SK-N-SH (cell line): ENCODE results near the gene SYNE2. TPM values are rescaled to one million over a fixed set of nuclear protein-coding genes. Genes with fewer than 3 reads are reported as not detected.

Experiments used
- CTCF ChIA-PET: fragments of 300-600, 350-600 bp; formaldehyde crosslinking; extraction: SDS; loops from one replicate; lab custom pipeline; 2021; lab: Yijun Ruan, JAX
- POLR2A ChIA-PET: fragments of 350-600 bp; sonication (Branson Sonifier 250); formaldehyde crosslinking; extraction: SDS; loops from one replicate; lab custom pipeline; 2020; ENCODE audit warnings: antibody characterized with exemption, inconsistent platforms; lab: Yijun Ruan, JAX
- DNase-seq: peaks from one replicate; pipeline ENCODE4 v3.0.0; 2012
- H2AFZ ChIP-seq: fragments of 200-600 bp; sonication (generic); 2 replicates; pipeline ENCODE4 v1.8.1; 2016; ENCODE audit warnings: antibody characterized with exemption, mild to moderate bottlenecking, low read depth
- H3F3A ChIP-seq: fragments of 200-600 bp; sonication (generic); replicated peaks from 2 replicates; pipeline ENCODE3; 2016; ENCODE audit warnings: antibody characterized with exemption, mild to moderate bottlenecking; ENCODE audit not compliant: insufficient read depth
- H3K27ac ChIP-seq, 2 experiments: fragments of 200-500 bp in 1 of 2; fragments of 200-600 bp in 1 of 2; sonication (Bioruptor generic) in 1 of 2; sonication (generic), shearing (Covaris generic) in 1 of 2; 2 replicates each; pipeline versions ENCODE4 v1.5.1 to v1.6.1; 2014 to 2016; ENCODE audit warnings: low read depth in 2 of 2, inconsistent platforms in 1 of 2, low read length in 1 of 2, mild to moderate bottlenecking in 1 of 2, mixed read lengths in 1 of 2
- H3K27me3 ChIP-seq: fragments of 200-600 bp; sonication (generic), shearing (Covaris generic); 2 replicates; pipeline ENCODE4 v1.6.1; 2016; ENCODE audit warnings: mixed run types; ENCODE audit not compliant: insufficient read depth
- H3K36me3 ChIP-seq, 2 experiments: fragments of 200-500 bp in 1 of 2; fragments of 200-600 bp in 1 of 2; sonication (Bioruptor generic) in 1 of 2; sonication (generic) in 1 of 2; replicated peaks in 1 of 2; 2 replicates each; pipeline versions ENCODE3 to v1.5.1; 2014 to 2016; ENCODE audit warnings: low read length in 1 of 2, mild to moderate bottlenecking in 1 of 2; ENCODE audit not compliant: insufficient read depth in 2 of 2, control insufficient read depth in 1 of 2
- H3K4me1 ChIP-seq, 2 experiments: fragments of 200-500 bp in 1 of 2; fragments of 200-600 bp in 1 of 2; sonication (Bioruptor generic) in 1 of 2; sonication (generic), shearing (Covaris generic) in 1 of 2; 2 replicates each; pipeline versions ENCODE4 v1.5.1 to v1.6.1; 2014 to 2016; ENCODE audit warnings: low read depth in 1 of 2, low read length in 1 of 2, mixed run types in 1 of 2; ENCODE audit not compliant: insufficient read depth in 2 of 2, control insufficient read depth in 1 of 2
- H3K4me2 ChIP-seq: fragments of 200-600 bp; sonication (generic), shearing (Covaris generic); 2 replicates; pipeline ENCODE4 v1.6.1; 2017; ENCODE audit warnings: mixed run types
- H3K4me3 ChIP-seq, 2 experiments: fragments of 200-500 bp in 1 of 2; fragments of 200-600 bp in 1 of 2; sonication (Bioruptor generic) in 1 of 2; sonication (generic), shearing (Covaris generic) in 1 of 2; 2 replicates each; pipeline versions ENCODE4 v1.5.1 to v1.8.1; 2014 to 2016; ENCODE audit warnings: low read depth in 2 of 2, inconsistent platforms in 1 of 2, low read length in 1 of 2, mild to moderate bottlenecking in 1 of 2, mixed read lengths in 1 of 2, moderate library complexity in 1 of 2
- H3K79me2 ChIP-seq: fragments of 200-600 bp; sonication (generic); 2 replicates; pipeline ENCODE4 v1.8.1; 2017; ENCODE audit warnings: mild to moderate bottlenecking; ENCODE audit not compliant: insufficient read depth
- H3K9ac ChIP-seq: fragments of 200-600 bp; sonication (generic); 2 replicates; pipeline ENCODE4 v1.6.1; 2017; ENCODE audit warnings: mixed run types
- H3K9me2 ChIP-seq: fragments of 200-600 bp; sonication (generic); 2 replicates; pipeline ENCODE4 v1.6.1; 2017; ENCODE audit warnings: mixed run types
- H3K9me3 ChIP-seq: fragments of 200-600 bp; sonication (generic); 2 replicates; pipeline ENCODE4 v1.6.1; 2017; ENCODE audit warnings: mixed run types, mild to moderate bottlenecking, moderate library complexity
- H4K20me1 ChIP-seq: fragments of 200-600 bp; sonication (generic); 2 replicates; pipeline ENCODE4 v1.6.1; 2017; ENCODE audit warnings: mild to moderate bottlenecking, mixed run types; ENCODE audit not compliant: insufficient read depth
- EZH2phosphoT487 ChIP-seq: fragments of 200-600 bp; sonication (generic); IDR thresholded peaks from 2 replicates; pipeline ENCODE4 v1.6.1; 2017; ENCODE audit warnings: low read depth, mixed run types, mild to moderate bottlenecking, antibody characterized with exemption, moderate library complexity, borderline replicate concordance
- IRF3 ChIP-seq: fragments of 150-350 bp; IDR thresholded peaks from 2 replicates; pipeline ENCODE4 v1.6.1; 2016; ENCODE audit warnings: mild to moderate bottlenecking, low read depth, low read length
- NRF1 ChIP-seq: IDR thresholded peaks from 2 replicates; pipeline ENCODE4 v1.6.1; 2012; ENCODE audit warnings: low read depth, mild to moderate bottlenecking, low read length
- POLR2AphosphoS5 ChIP-seq: IDR thresholded peaks from 2 replicates; pipeline ENCODE4 v1.6.1; 2012; ENCODE audit warnings: low read depth, low read length
- RAD21 ChIP-seq: IDR thresholded peaks from 2 replicates; pipeline ENCODE4 v1.6.1; 2012; ENCODE audit warnings: mild to moderate bottlenecking, low read length
- TEAD4 ChIP-seq: IDR thresholded peaks from 2 replicates; pipeline ENCODE4 v1.4.0; 2012; ENCODE audit warnings: mild to moderate bottlenecking, borderline replicate concordance; ENCODE audit not compliant: insufficient read depth
- ZBTB33 ChIP-seq: IDR thresholded peaks from 2 replicates; pipeline ENCODE4 v1.4.0; 2012; ENCODE audit warnings: low read depth, borderline replicate concordance
- WGBS: methylation state at CpG from one replicate; pipeline ENCODE4 v1.1.6; 2017; ENCODE audit warnings: low lambda C conversion rate; 5-methylcytosine and 5-hydroxymethylcytosine counted together
- polyA plus RNA-seq, 3 experiments: library from polyadenylated mRNA; depleted of rRNA; stranded (reverse); fragments of >200 nt; gene quantifications; 2 replicates each; pipeline ENCODE4 v1.2.3, GENCODE V29; 2012
- TF ChIP-seq, protein P1 (sequence below): fragments of 200-600 bp; sonication (generic); IDR thresholded peaks from 2 replicates; pipeline ENCODE4 v1.6.1; 2017; ENCODE audit warnings: antibody characterized with exemption, mild to moderate bottlenecking, moderate library complexity

SYNE2 gene
- polyA plus RNA-seq, 1 of the 3 experiments (the other 2 are of a cell fraction), result 7.1 TPM

- TF ChIP-seq RAD21 (no peak), NRF1 (no peak)
Measured at GRCh38 chr14:64059454-64060198, 206.8 kb downstream of the SYNE2 start (continued).

GRCh38 chr14:64060199-64060545, 207.4 kb downstream of the SYNE2 start:
- Histone ChIP-seq H3K27ac (no peak overlapping the region), H3K27me3 (no peaks in the 10 kb centered on the region), H3K9me3 (no peaks in the 10 kb centered on the region), H3F3A (no peaks in the 10 kb centered on the region), H3K4me2 (no peak overlapping the region), H3K36me3 (no peaks in the 10 kb centered on the region), H3K4me1 (no peaks in the 10 kb centered on the region), H3K79me2 (no peaks in the 10 kb centered on the region), H3K4me3 (no peak overlapping the region), H3K9ac (no peak overlapping the region), H3K9me2 (no peaks in the 10 kb centered on the region)
- POLR2A ChIA-PET, result no interaction called here
- CTCF ChIA-PET, result interaction anchor here (1.3 to 1.4 kb wide), 2 partner anchors 81 to 243 kb away, joined by 4 read pairs; no protein-coding TSS in a partner anchor
- 89% methylated on average over 1 of the region's 1 CpG for WGBS
- no peak for DNase-seq
- no peak for TF ChIP-seq TEAD4
- TF ChIP-seq NRF1, result no peak
- TF ChIP-seq, all 33 proteins: peak for 0
- Histone ChIP-seq H4K20me1 (no peaks in the 10 kb centered on the region), H2AFZ (no peak overlapping the region)

DNA sequence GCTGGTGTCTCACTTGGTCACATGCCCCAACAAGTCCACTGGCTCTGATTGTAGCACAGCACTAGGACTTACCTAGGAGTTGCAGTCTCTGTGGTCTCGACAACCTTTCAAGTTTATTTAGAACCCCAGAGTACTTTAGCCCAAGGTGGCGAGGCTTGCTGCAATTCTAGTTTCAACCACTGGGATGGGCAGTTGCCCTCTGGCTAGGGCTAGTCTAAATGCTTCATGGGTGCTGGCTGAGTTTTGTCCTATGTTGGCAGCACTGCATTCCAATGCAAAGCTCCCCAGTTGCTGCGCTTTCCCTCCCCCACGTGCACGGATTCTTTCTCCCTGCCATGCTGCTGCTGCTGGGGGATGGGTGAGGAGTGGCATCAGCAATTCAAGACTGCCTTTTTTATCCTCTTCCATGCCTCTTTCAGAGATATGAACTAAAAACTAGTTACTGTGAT, 207.9 kb downstream of the SYNE2 start:
- ChIA-PET POLR2A (no interaction called here), CTCF (interaction anchor here (1.3 to 1.4 kb wide), 2 partner anchors 80 to 243 kb away, joined by 4 read pairs; no protein-coding TSS in a partner anchor)
- Histone ChIP-seq H2AFZ (no peak overlapping the region), H3K4me1 (no peaks in the 10 kb centered on the region), H3F3A (no peaks in the 10 kb centered on the region), H4K20me1 (no peaks in the 10 kb centered on the region), H3K36me3 (no peaks in the 10 kb centered on the region), H3K9me2 (no peaks in the 10 kb centered on the region), H3K27me3 (no peaks in the 10 kb centered on the region), H3K4me2 (no peak overlapping the region), H3K9me3 (no peaks in the 10 kb centered on the region), H3K9ac (no peak overlapping the region), H3K4me3 (no peak overlapping the region), H3K27ac (no peak overlapping the region), H3K79me2 (no peaks in the 10 kb centered on the region)
- DNase-seq, result no peak
- WGBS, result 85% methylated on average over 5 of the region's 5 CpGs
- TF ChIP-seq, protein P1, sequence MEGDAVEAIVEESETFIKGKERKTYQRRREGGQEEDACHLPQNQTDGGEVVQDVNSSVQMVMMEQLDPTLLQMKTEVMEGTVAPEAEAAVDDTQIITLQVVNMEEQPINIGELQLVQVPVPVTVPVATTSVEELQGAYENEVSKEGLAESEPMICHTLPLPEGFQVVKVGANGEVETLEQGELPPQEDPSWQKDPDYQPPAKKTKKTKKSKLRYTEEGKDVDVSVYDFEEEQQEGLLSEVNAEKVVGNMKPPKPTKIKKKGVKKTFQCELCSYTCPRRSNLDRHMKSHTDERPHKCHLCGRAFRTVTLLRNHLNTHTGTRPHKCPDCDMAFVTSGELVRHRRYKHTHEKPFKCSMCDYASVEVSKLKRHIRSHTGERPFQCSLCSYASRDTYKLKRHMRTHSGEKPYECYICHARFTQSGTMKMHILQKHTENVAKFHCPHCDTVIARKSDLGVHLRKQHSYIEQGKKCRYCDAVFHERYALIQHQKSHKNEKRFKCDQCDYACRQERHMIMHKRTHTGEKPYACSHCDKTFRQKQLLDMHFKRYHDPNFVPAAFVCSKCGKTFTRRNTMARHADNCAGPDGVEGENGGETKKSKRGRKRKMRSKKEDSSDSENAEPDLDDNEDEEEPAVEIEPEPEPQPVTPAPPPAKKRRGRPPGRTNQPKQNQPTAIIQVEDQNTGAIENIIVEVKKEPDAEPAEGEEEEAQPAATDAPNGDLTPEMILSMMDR, result peak; percentile 39; the same call in 1 of the 2 replicates
- no peak for TF ChIP-seq POLR2AphosphoS5

DNA sequence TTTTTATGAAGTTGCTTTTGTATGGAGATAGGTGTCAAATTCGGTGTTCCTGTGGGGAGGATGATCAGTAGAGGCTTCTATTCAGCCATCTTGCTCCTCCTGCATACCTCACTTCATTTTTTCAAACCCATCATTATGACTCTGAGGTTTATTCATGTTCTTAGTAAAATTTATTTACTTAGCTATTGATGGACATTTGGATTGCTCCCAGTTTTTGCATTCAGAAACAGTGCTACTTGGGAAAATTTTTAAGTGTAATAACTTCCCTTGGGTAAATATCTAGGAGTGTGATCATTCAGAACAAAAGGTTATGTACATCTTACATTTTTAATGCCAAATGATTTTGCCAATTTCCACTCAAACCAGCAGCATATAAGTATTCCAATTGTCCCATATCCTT, 208.3 kb downstream of the SYNE2 start:
- no peak overlapping the region for H3K27ac ChIP-seq
- H3F3A ChIP-seq, result no peaks in the 10 kb centered on the region
- no peaks in the 10 kb centered on the region for H4K20me1 ChIP-seq
- no peak for TF ChIP-seq EZH2phosphoT487
- TF ChIP-seq POLR2AphosphoS5, result no peak
- no peak for TF ChIP-seq ZBTB33
- TF ChIP-seq IRF3, result no peak
- TF ChIP-seq, all 33 proteins: peak for 0
- Histone ChIP-seq H3K9ac (no peak overlapping the region), H3K36me3 (no peaks in the 10 kb centered on the region), H3K4me2 (no peak overlapping the region), H3K4me1 (no peaks in the 10 kb centered on the region), H3K4me3 (no peak overlapping the region), H3K79me2 (no peaks in the 10 kb centered on the region), H3K9me2 (no peaks in the 10 kb centered on the region), H2AFZ (no peak overlapping the region), H3K27me3 (no peaks in the 10 kb centered on the region), H3K9me3 (no peaks in the 10 kb centered on the region)
- CTCF ChIA-PET, result interaction anchor here (1.3 kb wide), 1 partner anchor 242 kb away, joined by 4 read pairs; no protein-coding TSS in a partner anchor
- DNase-seq, result no peak
- 67% methylated on average over 1 of the region's 1 CpG for WGBS
- POLR2A ChIA-PET, result no interaction called here
